Subcutaneous abdominal adipose tissue (tissue), 5 donors: ENCODE measurements around the gene LATS2.
"Not testable (repeated sequence)": the region's sequence is repeated elsewhere in the genome, so short reads cannot be mapped to it uniquely, and the experiment has no call there.

Experiments used
- H3K27ac ChIP-seq: one replicate; pipeline ENCODE4 v1.7.0; 2013; ENCODE audit warnings: low read depth, mild to moderate bottlenecking, inconsistent platforms, low read length, moderate library complexity
- H3K27me3 ChIP-seq, 5 donors: one replicate each; pipeline ENCODE4 v1.7.0; 2013; ENCODE audit warnings: low read length in 5 of 5, inconsistent platforms in 1 of 5; ENCODE audit not compliant: control insufficient read depth in 5 of 5, insufficient read depth in 4 of 5
- H3K36me3 ChIP-seq, 5 donors: one replicate each; pipeline ENCODE4 v1.7.0; 2013; ENCODE audit warnings: low read length in 5 of 5; ENCODE audit not compliant: control insufficient read depth in 5 of 5, insufficient read depth in 5 of 5
- H3K4me1 ChIP-seq, 5 donors: one replicate each; pipeline ENCODE4 v1.7.0; 2013; ENCODE audit warnings: low read length in 5 of 5, mild to moderate bottlenecking in 3 of 5, moderate library complexity in 1 of 5; ENCODE audit not compliant: control insufficient read depth in 5 of 5, insufficient read depth in 5 of 5
- H3K4me3 ChIP-seq, 5 donors: one replicate each; pipeline ENCODE4 v1.7.0; 2013; ENCODE audit warnings: low read length in 5 of 5, low read depth in 1 of 5
- H3K9ac ChIP-seq, 5 donors: one replicate each; pipeline ENCODE4 v1.7.0; 2013; ENCODE audit warnings: low read length in 5 of 5, mild to moderate bottlenecking in 4 of 5, moderate library complexity in 3 of 5
- H3K9me3 ChIP-seq, 5 donors: one replicate each; pipeline ENCODE4 v1.7.0; 2013; ENCODE audit warnings: low read length in 5 of 5; ENCODE audit not compliant: control insufficient read depth in 5 of 5
- donor health status: healthy.
- donor health status: healthy.
- donor health status: healthy.
- donor health status: healthy.
- donor health status: healthy.

The LATS2 gene

DNA sequence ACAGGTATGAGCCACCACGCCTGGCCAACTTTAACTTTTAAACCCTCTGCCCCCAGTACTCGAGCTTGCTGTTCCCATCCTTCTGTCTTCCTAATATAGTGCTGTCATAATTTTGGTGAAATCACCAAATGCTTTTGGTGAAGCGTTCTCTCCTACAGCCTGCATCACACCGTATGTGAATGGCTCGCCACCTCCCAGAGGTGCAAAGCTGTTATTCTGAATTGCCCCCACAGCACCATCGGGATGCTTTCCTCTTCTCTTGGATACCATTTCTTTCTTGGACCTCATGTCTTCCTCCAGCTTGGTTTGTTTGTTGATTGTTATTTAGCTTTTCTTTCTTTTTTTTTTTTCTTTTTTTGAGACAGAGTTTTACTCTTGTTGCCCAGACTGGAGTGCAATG, 105.9 kb downstream of the LATS2 start:
- no peak overlapping the region for H3K9ac ChIP-seq
- H3K4me1 ChIP-seq: peaks cover 0 to under 1% (median 0%) of the 10 kb centered on the region in 5 donors
- H3K27me3 ChIP-seq: peaks cover 0 to 7% (median 4%) of the 10 kb centered on the region in 5 donors
- no peak overlapping the region for H3K27ac ChIP-seq
- no peak overlapping the region for H3K4me3 ChIP-seq
- no peaks in the 10 kb centered on the region for H3K9me3 ChIP-seq
- no peaks in the 10 kb centered on the region for H3K36me3 ChIP-seq

DNA sequence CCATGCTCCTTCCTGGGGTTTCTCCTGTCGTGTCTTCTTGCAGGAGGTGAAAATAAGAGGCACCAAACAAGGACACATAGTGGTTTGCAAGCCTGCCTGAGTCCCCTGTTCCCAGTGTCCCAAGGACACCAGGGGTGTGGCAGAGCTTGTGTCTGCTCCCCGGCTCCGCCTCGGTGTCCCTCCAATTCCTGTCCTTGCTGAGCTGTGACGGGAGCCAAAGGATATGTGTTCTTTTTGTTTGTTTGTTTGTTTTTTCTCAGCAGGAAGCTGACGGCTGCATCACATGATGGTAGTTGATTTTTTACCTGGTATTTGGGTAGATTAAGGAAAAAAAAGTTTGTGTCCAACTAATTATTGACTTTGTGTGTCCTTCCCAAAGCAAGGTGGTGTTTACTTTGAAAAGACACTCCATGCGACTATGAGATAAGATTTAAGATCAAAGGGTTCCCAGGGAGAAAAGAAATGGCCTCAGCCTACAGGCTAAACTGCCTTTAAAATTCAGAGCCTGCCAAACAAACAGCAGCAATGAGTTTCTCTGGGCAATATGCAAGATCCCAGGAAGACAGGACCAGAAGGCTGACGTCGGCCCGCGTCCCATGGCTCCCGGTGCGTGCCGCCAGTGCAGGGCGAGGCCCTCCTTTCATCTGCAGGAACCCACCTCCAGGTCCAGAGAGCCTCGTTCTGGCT, 108.0 kb downstream of the LATS2 start:
- Histone ChIP-seq H3K9ac (no peak overlapping the region), H3K4me3 (no peak overlapping the region), H3K9me3 (no peaks in the 10 kb centered on the region), H3K27ac (no peak overlapping the region), H3K36me3 (no peaks in the 10 kb centered on the region), H3K27me3 (peaks cover 0 to 7% (median 4%) of the 10 kb centered on the region in 5 donors), H3K4me1 (no peaks in the 10 kb centered on the region)

- Histone ChIP-seq H3K9ac (no peak overlapping the region), H3K36me3 (no peaks in the 10 kb centered on the region), H3K27ac (no peak overlapping the region), H3K4me3 (no peak overlapping the region), H3K4me1 (no peaks in the 10 kb centered on the region), H3K9me3 (no peaks in the 10 kb centered on the region), H3K27me3 (peaks cover 0 to 7% (median 4%) of the 10 kb centered on the region in 5 donors)
Measured at GRCh38 chr13:20952838-20953237, 108.5 kb downstream of the LATS2 start.

GRCh38 chr13:20948001-20948400, 113.4 kb downstream of the LATS2 start:
- not testable (repeated sequence) for H3K27ac ChIP-seq, H3K9ac ChIP-seq, H3K4me3 ChIP-seq, H3K36me3 ChIP-seq, H3K9me3 ChIP-seq
- H3K4me1 ChIP-seq: peaks cover 0 to 14% (median 9%) of the 10 kb centered on the region in 5 donors
- H3K27me3 ChIP-seq: peaks cover 0 to 15% (median 4%) of the 10 kb centered on the region in 5 donors

DNA sequence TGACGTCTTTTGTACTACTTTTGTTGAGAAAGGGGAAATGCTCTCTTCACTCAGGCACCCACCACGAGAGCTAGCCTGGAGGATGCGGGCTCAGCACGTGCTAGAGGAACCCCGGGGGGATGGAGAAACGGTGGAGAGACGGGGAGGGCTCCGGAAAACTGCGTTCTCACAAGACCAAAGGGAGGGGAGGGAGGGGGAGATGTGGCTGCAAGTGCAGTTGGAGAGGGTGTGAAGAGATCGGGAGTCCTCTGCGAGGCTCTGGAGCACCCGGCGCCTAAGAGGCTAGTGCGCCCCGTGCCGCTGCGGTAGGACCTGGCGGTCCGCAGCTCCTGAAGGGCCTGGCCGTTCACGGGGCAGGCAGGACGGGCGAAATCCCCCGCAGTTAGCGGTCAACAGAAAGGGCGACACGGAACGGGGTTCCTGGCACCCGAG, 115.4 kb downstream of the LATS2 start:
- no peak overlapping the region for H3K9ac ChIP-seq
- H3K27ac ChIP-seq: no peak overlapping the region
- H3K27me3 ChIP-seq: peaks cover 0 to 8% (median 4%) of the 10 kb centered on the region in 5 donors
- H3K9me3 ChIP-seq: no peaks in the 10 kb centered on the region
- H3K4me3 ChIP-seq: peak overlapping the region in 3 of 5 donors; percentile 12 to 56 (median 32)
- H3K4me1 ChIP-seq: peaks cover 0 to 16% (median 11%) of the 10 kb centered on the region in 5 donors
- H3K36me3 ChIP-seq: no peaks in the 10 kb centered on the region

DNA sequence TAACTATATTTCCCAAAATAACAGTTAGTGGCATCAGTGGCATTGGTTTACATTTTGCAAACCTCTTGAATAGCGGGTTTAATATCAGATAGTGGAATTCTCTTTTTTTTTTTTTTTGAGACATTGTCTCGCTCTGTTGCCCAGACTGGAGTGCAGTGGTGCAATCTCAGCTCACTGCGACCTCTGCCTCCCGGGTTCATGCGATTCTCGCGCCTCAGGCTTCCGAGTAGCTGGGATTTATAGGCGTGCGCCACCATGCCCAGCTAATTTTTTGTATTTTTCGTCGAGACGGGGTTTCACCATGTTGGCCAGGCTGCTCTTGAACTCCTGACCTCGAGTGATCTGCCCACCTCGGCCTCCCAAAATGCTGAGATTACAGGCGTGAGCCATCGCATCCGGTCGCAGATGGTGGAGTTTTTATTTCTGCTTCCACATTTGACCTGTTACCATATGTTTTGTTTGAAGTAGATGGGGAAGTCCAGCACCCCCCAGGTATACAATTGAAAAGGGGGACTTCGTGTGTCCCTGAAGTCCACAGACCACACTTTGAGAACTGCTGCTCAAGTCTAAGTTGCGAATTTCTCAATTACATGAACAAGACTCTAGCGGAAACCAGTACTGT, 118.3 kb downstream of the LATS2 start:
- Histone ChIP-seq H3K9ac (peak overlapping the region in 1 of 5 donors; percentile 49), H3K27me3 (peaks cover 0 to 8% (median 6%) of the 10 kb centered on the region in 5 donors), H3K4me3 (peak overlapping the region in 2 of 5 donors; percentile 34 to 43), H3K36me3 (no peaks in the 10 kb centered on the region), H3K9me3 (no peaks in the 10 kb centered on the region), H3K4me1 (peaks cover 0 to 27% (median 19%) of the 10 kb centered on the region in 5 donors), H3K27ac (peak overlapping the region; percentile 72)

- H3K27me3 ChIP-seq, H3K9ac ChIP-seq, H3K4me3 ChIP-seq, H3K27ac ChIP-seq, H3K9me3 ChIP-seq, H3K36me3 ChIP-seq: not testable (repeated sequence)
- H3K4me1 ChIP-seq: peaks cover 0 to 20% (median 14%) of the 10 kb centered on the region in 5 donors
Measured at GRCh38 chr13:20940511-20940910, 120.9 kb downstream of the LATS2 start.

GRCh38 chr13:20940083-20940482, 121.3 kb downstream of the LATS2 start:
- H3K36me3 ChIP-seq: no peaks in the 10 kb centered on the region
- H3K27me3 ChIP-seq: peaks cover 0 to 3% (median 0%) of the 10 kb centered on the region in 5 donors
- peaks cover 0 to 20% (median 14%) of the 10 kb centered on the region in 5 donors for H3K4me1 ChIP-seq
- no peak overlapping the region for H3K4me3 ChIP-seq
- H3K9ac ChIP-seq: no peak overlapping the region
- no peaks in the 10 kb centered on the region for H3K9me3 ChIP-seq
- H3K27ac ChIP-seq: no peak overlapping the region

GRCh38 chr13:20939662-20940061, 121.7 kb downstream of the LATS2 start:
- Histone ChIP-seq H3K9me3 (no peaks in the 10 kb centered on the region), H3K4me1 (peaks cover 0 to 20% (median 14%) of the 10 kb centered on the region in 5 donors), H3K9ac (no peak overlapping the region), H3K36me3 (no peaks in the 10 kb centered on the region), H3K27ac (no peak overlapping the region), H3K4me3 (no peak overlapping the region), H3K27me3 (peaks cover 0 to 3% (median 0%) of the 10 kb centered on the region in 5 donors)

GRCh38 chr13:20938302-20938701, 123.1 kb downstream of the LATS2 start:
- Histone ChIP-seq H3K4me1 (peaks cover 0 to 16% (median 12%) of the 10 kb centered on the region in 5 donors), H3K4me3 (no peak overlapping the region), H3K27me3 (peaks cover 0 to 3% (median 0%) of the 10 kb centered on the region in 5 donors), H3K9ac (no peak overlapping the region), H3K27ac (no peak overlapping the region), H3K9me3 (no peaks in the 10 kb centered on the region), H3K36me3 (no peaks in the 10 kb centered on the region)
